ENCODE measurements around the gene KLHL22. TPM values are rescaled to one million over a fixed set of nuclear protein-coding genes. Genes with fewer than 3 reads are reported as not detected.
"Not testable (repeated sequence)": the region's sequence is repeated elsewhere in the genome, so short reads cannot be mapped to it uniquely, and the experiment has no call there.

The KLHL22 gene
- total RNA-seq, 1 donor from 2014 or later, result 25.7 TPM

DNA sequence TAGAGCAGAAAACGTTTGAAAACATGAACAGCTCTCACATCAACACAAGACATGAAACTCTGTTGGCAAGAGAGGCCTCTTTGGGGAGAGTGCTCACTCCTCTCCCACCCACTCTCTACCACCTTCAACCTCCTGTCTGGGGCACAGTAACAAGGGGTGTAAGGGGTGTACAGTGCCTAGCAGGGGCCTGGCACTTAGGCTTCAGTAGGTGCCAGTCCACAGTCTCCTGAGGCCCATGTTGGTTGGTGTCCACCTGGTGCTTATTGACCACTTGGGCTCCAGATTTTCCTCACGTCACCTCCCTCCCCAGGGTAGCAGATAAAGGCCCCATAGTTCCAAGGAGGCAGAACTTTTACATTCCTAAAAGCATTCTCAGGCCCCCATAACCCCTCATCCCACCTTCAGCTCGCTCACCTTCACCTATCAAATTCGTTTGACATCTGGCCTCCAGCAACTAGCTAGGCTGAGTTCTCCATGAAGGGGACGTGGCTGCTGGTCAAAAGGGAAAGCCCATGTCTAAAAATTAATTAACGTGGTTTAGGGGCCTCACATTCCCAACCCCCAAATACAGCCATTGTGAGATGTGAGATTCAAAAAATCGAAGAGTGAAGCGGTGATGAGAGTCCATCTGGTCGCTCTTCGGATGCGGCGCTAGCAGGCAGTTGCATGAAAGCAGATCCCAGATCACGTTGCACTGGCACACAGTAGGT, 11.1 kb upstream of the KLHL22 start:
- no peak for DNase-seq (ENCODE audit: extremely low read depth, low read depth, low spot score)

DNA sequence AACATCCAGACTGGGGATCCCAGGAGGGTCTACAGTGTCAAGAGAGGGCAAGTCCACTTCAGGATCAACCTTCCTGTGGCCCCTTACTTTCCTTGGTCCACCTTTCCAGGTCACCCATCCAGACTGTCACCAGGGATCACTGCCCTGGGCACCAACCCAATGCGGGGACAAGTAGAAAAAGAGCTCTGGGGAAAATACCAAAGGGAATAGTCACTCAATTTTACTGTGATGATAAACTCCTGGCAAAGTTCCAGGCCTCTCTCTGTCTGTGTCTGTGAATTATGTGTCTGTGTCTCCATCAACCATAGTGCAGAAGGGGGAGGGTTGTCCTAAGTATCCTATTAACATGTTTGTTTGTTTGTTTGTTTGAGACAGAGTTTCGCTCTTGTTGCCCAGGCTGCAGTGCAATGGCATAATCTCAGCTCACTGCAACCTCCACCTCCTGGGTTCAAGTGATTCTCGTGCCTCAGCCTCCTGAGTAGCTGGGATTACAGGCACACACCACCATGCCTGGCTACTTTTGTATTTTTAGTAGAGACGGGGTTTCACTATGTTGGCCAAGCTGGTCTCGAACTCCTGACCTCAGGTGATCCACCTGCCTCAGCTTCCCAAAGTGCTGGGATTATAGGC, 8.8 kb upstream of the KLHL22 start:
- not testable (repeated sequence) for DNase-seq (ENCODE audit: extremely low read depth, low read depth, low spot score)

DNA sequence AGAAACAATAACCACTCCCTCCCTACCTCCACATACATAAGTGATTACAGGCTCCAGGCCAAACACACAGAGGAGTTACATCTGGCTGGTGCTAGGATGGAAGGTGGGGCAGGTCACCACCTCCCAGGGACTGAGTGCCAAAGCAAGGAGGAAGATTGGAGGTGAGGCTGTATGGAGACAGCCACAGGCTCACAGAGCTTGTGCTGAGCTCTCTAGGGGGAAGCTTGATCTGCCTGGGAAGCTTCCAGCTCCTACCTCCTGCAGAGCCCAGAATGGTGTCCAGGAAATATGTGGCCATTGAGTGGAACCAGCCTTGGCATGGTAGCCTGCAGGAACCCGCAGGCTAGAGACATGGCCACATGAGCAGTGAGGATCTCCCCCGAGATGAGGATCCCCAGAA, 8.2 kb upstream of the KLHL22 start:
- no peak for DNase-seq (ENCODE audit: extremely low read depth, low read depth, low spot score)

DNA sequence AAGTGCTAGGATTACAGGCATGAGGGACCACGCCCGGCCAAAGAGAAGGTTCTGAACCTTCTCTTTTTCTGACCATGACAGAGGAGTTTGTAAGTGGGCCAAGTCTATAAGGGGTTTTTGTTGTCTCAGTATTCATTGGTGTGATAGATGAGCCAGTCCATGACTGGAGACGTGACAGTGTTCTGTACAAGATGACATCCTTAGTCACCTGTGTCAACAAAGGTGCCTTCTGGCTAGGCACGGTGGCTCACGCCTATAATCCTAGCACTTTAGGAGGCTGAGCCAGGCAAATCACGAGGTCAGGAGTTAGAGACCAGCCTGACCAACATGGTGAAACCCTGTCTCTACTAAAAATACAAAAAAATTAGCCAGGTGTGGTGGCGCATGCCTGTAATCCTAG, 4.2 kb upstream of the KLHL22 start:
- DNase-seq (ENCODE audit: extremely low read depth, low read depth, low spot score), result no peak

GRCh38 chr22:20498913-20499312, 3.3 kb upstream of the KLHL22 start:
- no peak for DNase-seq (ENCODE audit: extremely low read depth, low read depth, low spot score)

DNA sequence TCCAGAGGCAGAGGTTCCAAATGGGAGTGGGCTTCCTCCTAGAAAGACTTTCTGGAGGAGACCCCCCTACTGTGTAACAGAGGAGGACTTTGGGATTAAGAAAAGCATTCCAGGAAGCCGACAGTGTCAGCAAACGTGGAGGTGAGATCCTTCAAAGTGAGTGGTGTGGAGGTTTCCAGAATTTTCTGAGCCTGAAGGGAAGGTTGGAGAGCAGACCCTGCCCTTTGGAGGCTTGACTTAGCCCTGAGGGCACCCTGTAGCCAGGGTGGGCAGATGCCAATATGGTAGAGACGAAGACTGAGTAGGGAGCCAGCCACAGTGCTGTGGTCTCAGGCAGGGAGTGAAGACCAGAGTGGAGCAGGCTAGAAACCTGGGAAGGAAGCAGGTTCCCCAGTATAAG, 1.8 kb upstream of the KLHL22 start:
- DNase-seq (ENCODE audit: extremely low read depth, low read depth, low spot score), result no peak

GRCh38 chr22:20495861-20496681, 476 bp upstream of the KLHL22 start:
- no peak for DNase-seq (ENCODE audit: extremely low read depth, low read depth, low spot score)

GRCh38 chr22:20491346-20491745, 4.2 kb downstream of the KLHL22 start:
- no peak for DNase-seq (ENCODE audit: extremely low read depth, low read depth, low spot score)

DNA sequence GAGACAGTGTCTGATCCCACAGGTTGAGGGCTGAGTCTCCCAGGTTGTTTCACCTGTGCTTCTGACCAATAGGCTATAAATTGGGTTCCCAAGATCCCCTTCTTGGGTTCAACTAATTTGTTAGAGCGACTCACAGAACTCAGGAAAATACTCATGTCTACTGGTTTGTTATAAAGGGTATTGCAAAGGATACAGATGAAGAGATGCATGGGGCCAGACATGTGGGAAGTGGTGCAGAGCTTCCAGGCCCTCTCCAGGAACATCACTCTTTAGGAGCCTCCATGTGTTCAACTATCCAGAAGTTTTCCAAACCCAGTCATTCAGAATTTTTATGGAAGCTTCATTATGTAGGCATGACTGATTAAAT, 4.7 kb downstream of the KLHL22 start:
- DNase-seq (ENCODE audit: extremely low read depth, low read depth, low spot score), result no peak

- DNase-seq (ENCODE audit: extremely low read depth, low read depth, low spot score), result no peak
Measured at GRCh38 chr22:20490183-20490940, 5.2 kb downstream of the KLHL22 start.

- DNase-seq (ENCODE audit: extremely low read depth, low read depth, low spot score), result no peak
Measured at GRCh38 chr22:20488946-20489345, 6.6 kb downstream of the KLHL22 start.

- no peak for DNase-seq (ENCODE audit: extremely low read depth, low read depth, low spot score)
Measured at GRCh38 chr22:20487715-20488114, 7.9 kb downstream of the KLHL22 start.

DNA sequence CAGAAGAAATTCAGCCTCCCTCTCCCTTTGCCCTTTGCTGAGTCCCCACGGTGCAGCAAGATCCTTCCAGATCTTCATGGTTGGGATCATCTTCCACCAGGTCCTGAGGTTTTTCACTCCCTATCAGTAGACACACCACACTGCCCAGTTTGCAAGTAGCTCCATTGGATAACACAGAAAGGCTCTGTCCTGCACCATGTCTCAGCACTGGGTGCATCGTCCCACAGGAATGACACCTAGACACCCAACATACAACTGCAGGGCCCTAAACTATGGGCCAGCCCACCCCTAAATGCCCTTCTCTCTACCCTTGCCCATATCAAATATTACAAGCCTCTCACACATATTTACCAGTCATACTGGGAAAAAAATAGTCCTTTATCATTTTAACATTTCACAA, 9.4 kb downstream of the KLHL22 start:
- no peak for DNase-seq (ENCODE audit: extremely low read depth, low read depth, low spot score)

DNA sequence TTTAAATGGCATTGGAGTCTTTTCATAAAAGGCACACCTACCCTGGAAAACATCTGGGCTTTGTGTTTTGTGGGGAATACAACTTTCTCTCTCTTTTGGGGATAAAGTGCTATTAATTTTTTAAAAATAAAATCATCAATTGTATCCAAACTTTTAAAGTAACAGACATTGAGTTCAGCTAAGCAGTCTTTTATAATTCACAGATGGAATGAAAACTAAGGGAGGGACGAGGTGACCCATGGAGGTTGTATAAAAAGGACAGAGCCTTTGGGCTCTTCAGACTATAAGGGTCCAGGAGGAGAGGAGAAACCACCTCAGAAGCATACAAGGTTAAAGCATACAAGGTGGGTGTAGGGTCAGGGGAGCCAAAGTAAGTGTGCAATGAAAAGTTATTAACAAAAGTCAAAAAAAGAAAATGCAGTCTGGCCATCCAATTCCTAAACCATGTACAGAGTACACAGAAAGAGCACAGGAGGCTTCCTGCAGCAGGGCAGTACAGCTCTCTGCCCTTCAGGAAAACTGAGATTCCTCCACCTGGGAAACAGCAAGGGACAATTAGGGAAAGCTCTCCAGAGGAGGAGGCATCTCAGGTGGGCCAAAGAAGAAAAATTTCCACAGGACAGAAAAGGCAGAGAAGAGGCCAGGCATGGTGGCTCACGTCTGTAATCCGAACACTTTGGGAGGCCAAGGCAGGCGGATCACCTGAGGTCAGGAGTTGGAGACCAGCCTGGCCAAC, 10.5 kb downstream of the KLHL22 start:
- DNase-seq (ENCODE audit: extremely low read depth, low read depth, low spot score), result no peak

- no peak for DNase-seq (ENCODE audit: extremely low read depth, low read depth, low spot score)
Measured at GRCh38 chr22:20483771-20484170, 11.8 kb downstream of the KLHL22 start.

- DNase-seq (ENCODE audit: extremely low read depth, low read depth, low spot score), result not testable (repeated sequence)
Measured at GRCh38 chr22:20483143-20483506, 12.5 kb downstream of the KLHL22 start.

DNA sequence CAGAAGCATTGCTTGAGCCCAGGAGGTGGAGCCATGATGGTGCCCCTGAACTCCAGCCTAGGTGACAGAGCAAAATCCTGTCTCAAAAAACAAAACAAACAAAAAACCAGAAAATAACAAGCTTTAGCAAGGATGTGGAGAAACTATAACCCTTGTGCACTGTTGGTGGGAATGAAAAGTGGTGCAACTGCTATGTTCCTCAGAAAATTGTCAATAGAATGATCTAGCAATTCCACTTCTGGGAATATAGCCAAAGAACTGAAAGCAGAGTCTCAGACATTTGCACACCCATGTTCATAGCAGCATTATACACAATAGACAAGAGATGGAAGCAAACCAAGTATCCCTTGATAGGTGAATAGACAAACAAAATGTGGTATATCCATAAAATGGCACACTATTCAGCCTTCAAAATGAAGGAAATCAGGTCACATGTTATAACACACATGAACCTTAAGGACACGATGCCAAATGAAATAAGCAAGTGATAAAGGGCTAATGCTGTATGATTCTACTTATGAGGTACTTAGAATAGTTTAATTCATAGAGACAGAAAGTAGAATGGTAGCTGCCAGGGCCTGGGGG, 15.9 kb downstream of the KLHL22 start:
- no peak for DNase-seq (ENCODE audit: extremely low read depth, low read depth, low spot score)

DNA sequence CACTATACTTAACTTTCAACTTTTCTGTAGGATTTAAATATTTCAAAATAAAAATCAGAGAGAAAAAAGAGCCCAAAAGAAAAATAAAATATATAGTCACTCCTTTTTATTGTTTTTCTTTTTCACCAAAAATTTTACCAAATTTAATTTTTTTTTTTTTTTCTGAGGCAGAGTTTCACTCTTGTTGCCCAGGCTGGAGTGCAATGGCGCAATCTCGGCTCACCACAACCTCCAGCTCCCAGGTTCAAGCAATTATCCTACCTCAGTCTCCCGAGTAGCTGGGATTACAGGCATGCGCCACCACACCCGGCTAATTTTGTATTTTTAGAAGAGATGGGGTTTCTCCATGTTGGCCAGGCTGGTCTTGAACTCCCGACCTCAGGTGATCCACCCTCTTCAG, 17.5 kb downstream of the KLHL22 start:
- not testable (repeated sequence) for DNase-seq (ENCODE audit: extremely low read depth, low read depth, low spot score)

DNA sequence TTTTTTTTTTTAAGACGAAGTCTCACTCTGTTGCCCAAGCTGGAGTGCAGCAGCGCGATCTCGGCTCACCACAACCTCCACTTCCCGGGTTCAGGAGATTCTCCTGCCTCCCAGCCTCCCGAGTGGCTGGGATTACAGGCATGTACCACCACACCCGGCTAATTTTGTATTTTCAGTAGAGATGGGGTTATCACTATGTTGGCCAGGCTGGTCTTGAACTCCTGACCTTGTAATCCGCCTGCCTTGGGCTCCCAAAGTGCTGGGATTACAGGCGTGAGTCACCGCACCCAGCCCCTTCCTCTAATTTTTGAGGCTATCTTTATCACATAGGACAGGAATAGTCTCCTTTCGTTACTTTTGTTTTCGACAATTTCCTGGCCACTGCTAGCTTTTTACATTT, 20.0 kb downstream of the KLHL22 start:
- DNase-seq (ENCODE audit: extremely low read depth, low read depth, low spot score), result not testable (repeated sequence)

DNA sequence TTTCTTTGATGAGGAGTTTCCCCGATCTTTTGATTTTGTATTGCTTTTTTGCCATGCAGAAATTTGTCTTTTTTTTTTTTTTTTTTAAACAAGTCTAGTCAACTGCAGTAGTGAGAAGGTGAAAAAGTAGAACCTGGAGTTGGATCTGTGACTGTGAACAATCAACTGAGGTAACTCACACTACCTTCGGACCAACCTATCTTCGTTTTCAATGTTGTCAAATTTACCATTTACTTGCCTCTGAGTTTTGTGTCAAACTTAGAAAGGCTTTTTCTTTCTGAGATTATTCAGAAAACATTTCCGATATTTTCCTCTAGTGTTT, 20.5 kb downstream of the KLHL22 start:
- no peak for DNase-seq (ENCODE audit: extremely low read depth, low read depth, low spot score)
